Islet precursor cell (in vitro differentiated cells): ENCODE data around the gene RNF14.
"Not testable (repeated sequence)": the region's sequence is repeated elsewhere in the genome, so short reads cannot be mapped to it uniquely, and the experiment has no call there.

ENCODE experiments used
- DNase-seq: peaks from one replicate; pipeline ENCODE4 v3.0.0-alpha.2; 2018

RNF14 gene

DNA sequence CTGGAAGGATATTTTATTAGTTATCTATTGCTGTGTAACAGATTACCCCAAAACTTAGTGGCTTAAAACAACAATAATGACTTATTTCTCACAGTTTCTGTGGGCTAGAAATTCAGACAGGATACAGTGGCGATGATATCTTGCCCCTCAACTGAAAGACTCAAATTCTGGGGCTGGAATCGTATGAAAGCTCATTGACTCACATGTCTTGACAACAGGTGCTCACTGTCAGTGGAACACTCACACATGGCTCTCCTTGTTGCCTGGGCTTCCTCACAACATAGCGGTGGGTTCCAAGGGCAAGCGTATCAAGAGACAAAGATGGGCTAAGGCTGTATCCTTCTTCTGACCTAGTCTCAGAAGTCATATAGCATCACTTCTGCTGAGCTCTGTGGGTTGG lies 47.7 kb downstream of the RNF14 start:
- no peak for DNase-seq

- peak; percentile 10 for DNase-seq
These were observed 49.0 kb downstream of the RNF14 start for GRCh38 chr5:142017832-142018427.

- no peak for DNase-seq
These were observed 51.3 kb downstream of the RNF14 start for GRCh38 chr5:142020122-142020659.

- DNase-seq: no peak
These were observed 54.9 kb downstream of the RNF14 start for GRCh38 chr5:142023836-142024235.

GRCh38 chr5:142024771-142025304 lies 55.9 kb downstream of the RNF14 start:
- DNase-seq: peak; percentile 98

DNA sequence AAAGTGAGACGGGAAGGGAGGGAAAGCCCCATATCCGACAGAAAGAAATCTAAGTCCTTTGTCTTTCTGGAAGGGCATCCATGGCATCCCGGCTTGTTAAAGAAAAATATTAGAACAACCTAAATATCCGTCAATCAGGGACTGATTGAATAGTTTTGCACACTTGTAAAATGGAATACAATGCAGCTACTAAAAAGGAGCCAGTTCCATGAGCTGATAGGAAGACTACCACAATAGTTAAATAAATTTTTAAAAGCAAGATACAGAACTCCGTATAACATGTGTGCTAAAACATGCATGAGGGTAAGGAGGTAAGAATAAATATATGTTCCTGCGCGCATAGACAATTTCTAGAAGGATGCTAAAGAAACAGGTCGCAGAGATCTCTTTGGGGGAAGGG lies 56.7 kb downstream of the RNF14 start:
- DNase-seq: no peak

- DNase-seq: no peak
These were observed 63.2 kb downstream of the RNF14 start for GRCh38 chr5:142032150-142032549.

GRCh38 chr5:142032747-142033631 lies 64.1 kb downstream of the RNF14 start:
- DNase-seq: peak; percentile 40

DNA sequence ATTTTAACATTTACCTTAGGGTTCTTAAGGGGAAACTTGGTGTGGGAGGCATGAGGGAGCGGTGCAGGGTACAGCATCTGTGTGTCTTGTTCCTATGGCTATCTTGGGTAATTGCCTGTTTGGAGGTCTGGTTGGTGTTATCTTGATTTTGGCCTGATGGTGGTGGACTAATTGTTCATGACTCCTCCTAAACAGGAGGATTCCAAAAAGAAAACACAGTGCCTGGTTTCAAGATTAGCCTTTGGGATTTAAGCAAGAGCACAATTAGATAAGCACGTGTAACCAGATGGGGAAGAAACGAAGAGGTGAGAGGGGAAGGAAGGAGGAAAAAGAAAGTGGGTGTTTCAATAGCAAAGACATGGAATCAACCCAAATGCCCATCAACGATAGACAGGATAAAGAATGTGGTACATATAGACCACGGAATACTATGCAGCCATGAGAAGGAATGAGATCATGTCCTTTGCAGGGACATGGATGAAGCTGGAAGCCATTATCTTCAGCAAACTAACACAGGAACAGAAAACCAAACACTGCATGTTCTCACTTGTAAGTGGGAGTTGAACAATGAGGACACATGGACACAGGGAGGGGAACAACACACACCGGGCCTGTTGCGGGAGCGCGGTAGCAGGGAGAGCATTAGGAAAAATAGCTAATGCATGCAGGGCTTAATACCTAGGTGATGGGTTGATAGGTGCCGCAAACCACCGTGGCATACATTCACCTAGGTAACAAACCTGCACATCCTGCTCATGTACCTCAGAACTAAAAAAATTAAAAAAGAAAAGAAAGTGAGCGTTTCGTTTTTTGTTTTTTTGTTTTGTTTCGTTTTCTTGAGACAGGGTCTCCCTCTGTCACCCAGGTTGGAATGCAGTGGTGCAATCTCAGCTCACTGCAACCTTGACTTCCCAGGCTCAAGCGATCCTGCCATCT lies 65.0 kb downstream of the RNF14 start:
- peak; percentile 45 for DNase-seq

- peak; percentile 21 for DNase-seq
These were observed 66.1 kb downstream of the RNF14 start for GRCh38 chr5:142034994-142035393.

GRCh38 chr5:142036918-142037317 lies 68.0 kb downstream of the RNF14 start:
- peak; percentile 24 for DNase-seq

GRCh38 chr5:142037599-142037998 lies 68.7 kb downstream of the RNF14 start:
- not testable (repeated sequence) for DNase-seq

DNA sequence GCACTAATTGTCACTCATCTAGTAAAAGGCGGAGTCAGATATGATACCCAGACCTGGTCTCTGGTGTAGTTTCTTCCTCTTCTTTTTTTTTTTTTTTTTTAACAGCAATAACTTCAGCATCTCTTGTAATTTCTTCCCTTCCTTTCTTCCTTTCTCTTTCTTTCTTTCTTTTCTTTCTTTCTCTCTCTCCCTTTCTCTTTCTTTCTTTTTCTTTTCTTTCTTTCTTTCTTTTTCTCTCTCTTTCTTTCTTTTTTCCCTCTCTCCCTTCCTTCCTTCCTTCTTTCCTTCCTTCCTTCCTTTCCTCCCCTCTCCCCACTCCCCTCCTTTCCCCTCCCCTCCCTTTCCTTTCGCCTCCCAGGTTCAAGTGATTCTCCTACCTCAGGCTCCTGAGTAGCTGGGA lies 69.8 kb downstream of the RNF14 start:
- DNase-seq: no peak
